GM12872 (cell line): ENCODE results near the gene MLXIP.

ENCODE experiments used
- CTCF ChIP-seq: IDR thresholded peaks from 3 replicates; pipeline ENCODE4 v1.5.1; 2011; ENCODE audit warnings: low read depth, mild to moderate bottlenecking, low read length, moderate library complexity; ENCODE audit not compliant: insufficient read depth

The MLXIP gene

GRCh38 chr12:122057769-122058168, 20.8 kb upstream of the MLXIP start:
- TF ChIP-seq CTCF, result no peak

DNA sequence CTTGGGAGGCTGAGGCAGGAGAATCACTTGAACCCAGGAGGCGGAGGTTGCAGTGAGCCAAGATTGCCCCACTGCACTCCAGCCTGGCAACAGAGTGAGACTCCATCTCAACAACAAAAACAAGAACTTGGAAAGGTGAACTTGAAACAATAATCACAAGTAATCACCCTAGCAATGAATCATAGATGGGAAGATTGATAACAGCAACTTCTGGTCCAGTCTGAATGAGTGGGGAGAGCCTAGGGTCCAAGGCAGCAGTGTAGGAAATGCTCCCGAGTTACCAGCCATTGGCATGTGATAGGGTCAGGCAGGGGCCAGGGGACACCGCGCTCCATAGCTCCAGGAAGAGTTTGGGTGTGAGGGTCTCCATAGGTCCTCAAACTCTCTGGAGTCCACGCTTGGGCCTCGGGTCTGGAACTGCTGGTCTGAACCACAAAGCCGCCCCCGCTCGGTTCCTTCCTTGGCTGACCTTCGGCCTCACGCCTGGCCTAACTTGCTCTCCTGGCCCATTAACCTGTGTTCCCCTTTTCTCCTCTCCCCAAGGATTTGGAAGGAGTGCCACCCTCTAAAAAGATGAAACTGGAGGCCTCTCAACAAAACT, 19.9 kb upstream of the MLXIP start:
- no peak for TF ChIP-seq CTCF

DNA sequence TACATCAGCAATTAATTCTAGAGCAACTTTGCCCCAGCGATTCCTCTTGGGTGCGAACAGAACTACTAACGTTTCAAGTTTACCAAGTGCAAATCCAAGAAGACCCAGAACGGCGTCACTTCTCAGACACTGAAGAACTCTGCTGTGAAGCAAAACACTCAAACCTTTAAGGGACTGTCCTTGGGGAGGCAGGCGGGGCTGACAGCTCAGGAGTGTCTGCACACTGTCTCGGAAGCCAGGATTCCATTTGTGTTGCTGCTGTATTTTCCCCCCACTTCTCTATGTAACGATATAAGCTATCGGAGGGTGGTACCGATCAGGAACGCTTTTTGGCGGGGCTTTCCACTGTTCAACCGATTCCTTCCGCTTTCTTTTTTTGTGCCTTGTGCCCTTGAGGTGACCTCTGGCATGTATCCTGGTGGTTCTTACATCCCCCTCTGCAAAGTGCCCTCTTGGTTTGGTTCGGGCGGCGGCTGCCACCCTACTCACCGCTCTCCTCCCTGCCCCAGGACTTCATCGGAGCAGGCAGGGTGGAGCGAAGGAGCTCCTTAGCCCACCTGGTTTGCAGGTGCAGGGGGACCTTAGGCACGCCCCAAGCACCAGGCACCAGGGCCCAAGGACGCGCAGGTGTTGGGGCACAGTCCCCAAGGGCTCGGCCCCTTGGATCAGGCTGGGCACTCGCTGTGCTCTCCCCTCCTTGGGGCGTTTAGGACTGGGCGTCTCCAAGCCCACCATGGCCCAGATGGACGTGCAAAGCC, 19.2 kb upstream of the MLXIP start:
- TF ChIP-seq CTCF, result no peak

- TF ChIP-seq CTCF, result no peak
Observed at GRCh38 chr12:122060081-122060501, 18.5 kb upstream of the MLXIP start.

DNA sequence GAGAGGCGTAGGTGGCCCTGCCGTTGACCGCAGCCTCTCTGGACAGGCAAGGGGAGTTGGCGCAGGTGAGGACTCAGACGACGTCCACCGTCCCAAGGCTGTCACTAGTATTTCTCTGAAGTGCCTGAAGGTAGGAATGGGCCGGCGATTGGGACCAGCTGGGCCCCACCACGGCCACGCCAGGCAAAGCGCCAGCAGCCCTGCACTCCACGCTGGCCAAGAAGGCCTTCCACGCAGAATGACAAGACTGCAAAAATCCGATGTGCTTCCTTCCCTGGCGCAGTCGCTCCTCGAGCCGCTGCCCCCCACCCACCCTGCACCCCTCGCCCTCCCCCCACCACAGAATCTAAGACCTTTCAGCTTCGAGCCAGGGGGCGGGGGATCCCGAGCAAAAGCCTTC, 17.3 kb upstream of the MLXIP start:
- no peak for TF ChIP-seq CTCF

- no peak for TF ChIP-seq CTCF
Observed at GRCh38 chr12:122062832-122063693, 15.5 kb upstream of the MLXIP start.

- no peak for TF ChIP-seq CTCF
Observed at GRCh38 chr12:122063694-122064024, 14.9 kb upstream of the MLXIP start.
